NCI-H2227 (cell line): ENCODE data around the gene AZU1.
A peak's percentile ranks its signal among the peaks of the same experiment; 100 is the strongest.
"Not testable (repeated sequence)": the region's sequence is repeated elsewhere in the genome, so short reads cannot be mapped to it uniquely, and the experiment has no call there.

Experiments used
- DNase-seq: peaks from one replicate; lab custom pipeline; 2025; ENCODE audit not compliant: unreplicated experiment; lab: John Stamatoyannopoulos, UW

Gene AZU1

DNA sequence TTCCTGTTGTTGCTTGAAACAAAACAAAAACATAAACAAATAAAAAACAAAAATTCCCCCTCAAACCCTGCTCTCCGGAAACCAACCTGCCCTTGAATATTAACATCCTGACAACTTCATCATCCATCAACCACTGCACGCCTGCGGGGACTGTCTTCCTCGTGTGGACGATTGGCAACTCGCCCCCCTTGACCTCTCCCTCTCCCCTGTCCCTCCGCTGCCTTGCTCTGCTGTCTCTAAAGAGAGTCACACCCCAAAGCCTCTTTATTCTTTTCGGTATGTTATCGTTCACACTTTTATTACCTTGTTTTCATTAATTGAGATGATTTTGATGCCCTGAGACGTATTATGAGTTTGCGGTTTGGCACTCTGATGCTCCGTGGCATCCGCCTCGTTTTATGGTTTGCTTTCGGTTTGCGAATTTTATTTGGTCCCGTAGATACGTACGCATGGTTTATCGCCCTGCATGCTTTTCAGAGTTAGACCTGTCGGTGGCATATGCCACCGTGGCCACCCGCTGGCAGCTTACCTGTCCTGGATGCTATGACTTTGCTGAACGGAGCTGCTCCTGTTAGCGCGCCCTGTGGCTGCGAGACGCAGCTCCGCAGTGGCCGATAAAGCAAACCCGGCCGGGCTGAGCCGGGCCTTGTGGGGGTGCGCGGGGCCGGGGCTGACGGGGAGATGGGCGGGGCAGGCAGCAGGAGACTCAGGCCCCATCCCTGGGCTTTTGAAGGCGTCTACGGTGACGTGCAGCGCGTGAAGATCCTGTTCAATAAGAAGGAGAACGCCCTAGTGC lies 19.8 kb upstream of the AZU1 start:
- DNase-seq, result no peak

GRCh38 chr19:808423-808775 lies 19.2 kb upstream of the AZU1 start:
- DNase-seq, result no peak

- no peak for DNase-seq
Measured at GRCh38 chr19:810077-810855, 17.4 kb upstream of the AZU1 start.

DNA sequence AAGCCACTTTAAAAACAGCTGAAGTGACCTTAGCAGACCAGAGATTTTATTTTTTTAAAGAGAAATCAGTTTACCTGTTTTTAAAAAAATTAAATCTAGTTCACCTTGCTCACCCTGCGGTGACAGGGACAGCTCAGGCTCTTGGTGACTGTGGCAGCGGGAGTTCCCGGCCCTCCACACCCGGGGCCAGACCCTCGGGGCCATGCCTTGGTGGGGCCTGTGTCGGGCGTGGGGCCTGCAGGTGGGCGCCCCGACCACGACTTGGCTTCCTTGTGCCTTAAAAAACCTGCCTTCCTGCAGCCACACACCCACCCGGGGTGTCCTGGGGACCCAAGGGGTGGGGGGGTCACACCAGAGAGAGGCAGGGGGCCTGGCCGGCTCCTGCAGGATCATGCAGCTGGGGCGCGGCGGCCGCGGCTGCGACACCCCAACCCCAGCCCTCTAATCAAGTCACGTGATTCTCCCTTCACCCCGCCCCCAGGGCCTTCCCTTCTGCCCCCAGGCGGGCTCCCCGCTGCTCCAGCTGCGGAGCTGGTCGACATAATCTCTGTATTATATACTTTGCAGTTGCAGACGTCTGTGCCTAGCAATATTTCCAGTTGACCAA lies 16.7 kb upstream of the AZU1 start:
- no peak for DNase-seq

GRCh38 chr19:811506-812048 lies 16.1 kb upstream of the AZU1 start:
- no peak for DNase-seq

DNA sequence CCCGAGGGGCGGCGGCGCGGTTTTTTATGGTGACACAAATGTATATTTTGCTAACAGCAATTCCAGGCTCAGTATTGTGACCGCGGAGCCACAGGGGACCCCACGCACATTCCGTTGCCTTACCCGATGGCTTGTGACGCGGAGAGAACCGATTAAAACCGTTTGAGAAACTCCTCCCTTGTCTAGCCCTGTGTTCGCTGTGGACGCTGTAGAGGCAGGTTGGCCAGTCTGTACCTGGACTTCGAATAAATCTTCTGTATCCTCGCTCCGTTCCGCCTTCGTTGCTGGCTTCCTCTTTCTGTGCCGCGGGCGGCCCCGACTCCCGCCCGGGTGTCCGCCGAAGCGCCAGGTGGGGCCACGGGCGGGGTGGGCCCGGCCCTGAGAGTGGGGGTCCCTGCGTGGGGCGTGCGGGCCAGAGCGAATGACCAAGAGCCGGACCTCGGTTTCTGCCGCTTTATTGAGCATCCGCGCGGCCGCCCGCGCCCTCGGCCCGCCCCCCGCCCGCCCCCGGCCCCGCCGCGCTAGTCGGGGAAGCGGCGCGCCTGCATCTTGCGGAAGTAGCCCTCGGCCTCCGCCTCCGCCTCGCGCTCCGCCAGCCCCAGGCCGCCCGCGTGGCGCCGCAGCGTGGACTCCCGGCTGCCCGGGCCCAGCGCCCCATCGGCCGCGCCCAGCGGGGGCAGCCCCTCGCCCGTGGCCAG lies 15.4 kb upstream of the AZU1 start:
- DNase-seq, result no peak

- DNase-seq, result no peak
Measured at GRCh38 chr19:812747-813218, 14.9 kb upstream of the AZU1 start.

DNA sequence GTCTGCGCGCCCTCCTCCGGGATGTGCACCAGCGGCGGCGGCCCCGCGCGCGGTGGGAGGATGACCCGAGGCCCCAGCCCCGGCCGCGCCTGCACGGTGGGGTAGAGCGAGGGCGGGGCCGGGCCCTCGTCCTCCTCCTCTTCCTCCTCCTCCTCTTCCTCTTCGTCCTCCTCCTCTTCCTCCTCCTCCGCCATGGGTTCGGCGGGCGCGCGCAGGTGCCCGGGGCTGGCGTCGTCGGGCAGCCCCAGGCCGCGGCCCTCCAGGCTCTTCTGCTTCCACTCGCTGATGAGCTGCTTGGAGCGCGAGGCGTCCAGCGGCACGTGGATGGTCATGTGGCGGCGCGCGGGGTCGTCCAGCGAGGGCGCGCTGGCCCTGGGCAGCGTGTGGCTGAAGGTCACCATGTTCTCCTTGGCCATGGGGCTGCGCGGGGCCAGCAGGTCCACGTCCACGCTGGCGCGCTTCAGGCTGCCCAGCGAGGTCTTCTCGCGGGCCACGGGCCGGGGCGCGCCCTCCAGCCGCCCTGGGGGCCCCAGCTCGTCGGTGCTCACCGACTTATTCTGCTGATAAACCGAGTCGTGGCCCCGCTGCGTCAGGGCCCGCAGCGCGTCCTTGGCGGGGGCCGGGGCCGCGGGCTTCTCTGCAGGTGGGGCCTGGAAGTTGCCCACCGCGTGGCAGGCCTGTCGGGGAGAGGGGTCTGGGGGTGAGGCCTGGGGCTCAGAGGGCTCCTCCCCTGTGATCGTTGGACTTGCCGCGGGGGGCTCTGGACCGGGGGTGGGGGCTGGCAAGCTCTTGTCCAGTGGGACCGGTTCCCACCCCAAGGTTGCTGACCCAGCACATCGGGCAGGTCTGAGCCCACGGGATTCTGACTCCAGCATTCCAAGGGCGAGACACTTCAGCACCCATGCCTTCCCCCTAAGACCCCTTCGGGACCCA lies 14.2 kb upstream of the AZU1 start:
- DNase-seq, result no peak

DNA sequence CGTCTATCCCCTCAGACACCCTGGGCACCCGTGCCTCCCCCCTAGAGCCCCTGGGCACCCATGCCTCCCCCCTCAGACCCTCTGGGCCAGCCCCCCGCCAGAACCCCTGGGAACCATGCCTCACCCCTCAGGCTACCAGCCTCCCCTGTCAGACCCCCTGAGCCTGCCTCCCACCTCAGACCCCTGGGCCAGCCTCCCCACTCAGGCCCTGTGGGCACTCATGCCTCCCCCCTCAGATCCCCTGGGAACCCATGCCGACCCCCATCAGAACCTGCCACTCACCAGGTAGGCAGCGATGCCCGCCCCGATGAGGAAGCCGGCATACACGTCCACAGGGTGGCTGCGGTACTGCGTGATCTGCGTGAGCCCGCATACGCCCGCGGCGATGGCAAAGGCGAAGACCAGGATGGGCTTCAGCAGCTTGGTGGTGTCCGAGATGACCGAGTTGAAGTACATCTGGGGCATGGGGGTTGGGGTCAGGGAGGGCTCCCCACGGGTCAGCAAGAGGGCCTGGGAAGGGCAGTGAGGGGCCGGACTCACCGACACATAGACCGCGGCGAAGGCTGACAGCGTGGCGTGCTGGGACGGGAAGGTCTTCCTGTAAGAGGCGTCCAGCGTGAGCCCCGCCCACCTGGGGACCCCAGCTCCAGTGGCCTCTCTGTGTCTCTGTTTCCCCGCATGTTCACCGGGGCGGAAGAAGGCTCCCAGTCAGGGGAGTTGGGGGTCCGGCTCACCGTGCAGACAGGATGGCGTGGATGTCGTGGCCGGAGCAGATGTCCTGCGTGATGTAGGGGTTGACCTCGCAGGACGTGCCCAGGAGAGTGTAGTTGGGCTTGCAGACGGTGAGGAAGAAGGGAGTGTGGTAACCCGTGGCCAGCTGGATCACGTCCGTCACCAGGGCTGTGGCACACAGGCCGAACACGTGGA lies 13.2 kb upstream of the AZU1 start:
- DNase-seq, result no peak

- no peak for DNase-seq
Measured at GRCh38 chr19:815079-815774, 12.4 kb upstream of the AZU1 start.

DNA sequence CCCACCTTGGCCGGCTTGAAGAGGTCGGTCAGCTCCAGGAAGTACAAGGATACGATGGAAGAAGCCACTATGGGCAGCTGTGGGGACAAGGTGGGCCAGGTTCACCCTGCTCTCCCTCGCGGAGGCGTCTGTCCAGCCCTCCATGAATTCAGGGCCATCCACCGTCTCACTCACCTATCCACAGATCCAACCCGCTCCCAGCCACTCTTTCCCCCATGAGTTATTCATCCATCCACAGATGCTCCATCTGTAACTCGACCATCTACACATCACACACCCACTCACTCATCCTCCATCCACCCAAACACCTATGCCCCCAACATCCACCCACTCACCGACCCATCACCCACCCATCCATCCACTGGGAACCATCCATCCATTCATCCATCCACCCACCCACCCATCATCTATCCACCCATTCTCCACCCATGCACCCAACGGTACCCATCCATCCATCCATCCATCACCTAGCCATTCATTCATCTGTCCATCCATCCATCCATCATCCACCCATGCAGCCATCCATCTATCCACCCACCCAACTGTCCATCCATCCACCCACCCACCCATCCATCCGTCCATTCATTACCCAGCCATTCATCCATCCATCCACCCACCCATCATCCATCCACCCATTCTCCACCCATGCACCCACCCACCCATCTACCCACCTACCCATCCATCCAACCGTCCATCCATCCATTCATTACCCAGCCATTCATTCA lies 11.7 kb upstream of the AZU1 start:
- DNase-seq, result no peak

DNA sequence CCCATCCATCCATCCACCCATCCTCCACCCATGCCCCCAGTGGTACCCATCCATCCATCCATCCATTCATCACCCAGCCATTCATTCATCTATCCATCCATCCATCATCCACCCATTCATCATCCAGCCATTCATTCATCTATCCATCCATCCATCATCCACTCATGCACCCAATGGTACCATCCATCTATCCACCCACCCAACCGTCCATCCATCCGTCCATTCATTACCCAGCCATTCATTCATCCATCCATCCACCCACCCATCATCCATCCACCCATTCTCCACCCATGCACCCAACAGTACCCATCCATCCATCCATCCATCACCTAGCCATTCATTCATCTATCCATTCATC lies 11.2 kb upstream of the AZU1 start:
- no peak for DNase-seq

DNA sequence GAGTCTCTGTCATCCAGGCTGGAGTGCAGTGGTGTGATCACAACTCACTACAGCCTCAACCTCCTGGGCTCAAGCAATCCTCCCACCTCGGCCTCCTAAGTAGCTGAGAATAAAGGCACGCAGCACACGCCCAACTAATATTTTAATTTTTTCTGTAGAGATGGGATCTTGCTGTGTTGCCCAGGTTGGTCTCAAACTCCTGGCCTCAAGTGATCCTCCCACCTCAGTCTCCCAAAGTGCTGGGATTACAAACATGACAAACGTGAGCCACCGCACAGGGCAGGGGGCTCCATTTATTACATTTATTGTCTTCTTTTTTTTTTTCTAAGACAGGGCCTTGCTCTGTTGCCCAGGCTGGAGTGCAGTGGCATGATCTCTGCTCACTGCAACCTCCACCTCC lies 7.4 kb upstream of the AZU1 start:
- not testable (repeated sequence) for DNase-seq

GRCh38 chr19:821231-821824 lies 6.3 kb upstream of the AZU1 start:
- peak; percentile 15 for DNase-seq

DNA sequence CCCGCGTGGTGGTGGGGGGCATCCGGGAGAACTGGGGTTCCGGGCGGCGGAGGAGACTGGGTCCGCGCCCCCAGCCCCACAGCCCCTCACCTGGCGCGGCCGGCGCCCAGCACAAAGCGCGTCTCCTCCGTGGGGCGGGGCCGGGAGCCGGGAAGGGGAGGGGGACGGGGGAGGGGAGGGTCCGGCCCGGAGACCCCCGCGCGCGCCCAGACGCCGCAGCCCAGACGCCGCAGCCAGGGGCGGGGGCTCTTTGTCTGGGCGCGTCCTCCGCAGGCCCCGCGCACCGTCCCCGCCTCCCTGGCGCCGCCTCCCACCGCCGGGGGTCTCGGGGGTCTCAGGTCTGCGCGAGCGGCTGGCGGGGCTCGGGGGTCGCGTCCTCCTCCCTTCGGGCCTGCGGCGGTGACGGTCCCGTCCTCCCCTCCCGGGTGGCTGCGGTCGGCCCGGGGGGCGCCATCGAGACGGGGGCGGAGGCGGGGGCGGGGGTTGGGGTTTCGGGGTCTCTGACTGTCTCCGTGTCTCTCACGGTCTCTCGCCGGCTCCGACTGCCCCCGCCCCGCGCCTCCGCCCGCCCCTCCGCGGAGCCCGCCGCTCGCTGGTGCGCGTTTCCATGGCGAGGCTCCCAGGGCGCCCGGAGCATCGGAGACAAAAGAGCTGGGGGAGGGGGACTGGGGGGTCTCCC lies 5.7 kb upstream of the AZU1 start, which contains the start of gene PLPPR3:
PLPPR3 (minus strand) TSS at position 131 of the 679 bp plus-strand sequence. CDS start 396 bp downstream, outside the sequence.
- DNase-seq, result peak; percentile 76

DNA sequence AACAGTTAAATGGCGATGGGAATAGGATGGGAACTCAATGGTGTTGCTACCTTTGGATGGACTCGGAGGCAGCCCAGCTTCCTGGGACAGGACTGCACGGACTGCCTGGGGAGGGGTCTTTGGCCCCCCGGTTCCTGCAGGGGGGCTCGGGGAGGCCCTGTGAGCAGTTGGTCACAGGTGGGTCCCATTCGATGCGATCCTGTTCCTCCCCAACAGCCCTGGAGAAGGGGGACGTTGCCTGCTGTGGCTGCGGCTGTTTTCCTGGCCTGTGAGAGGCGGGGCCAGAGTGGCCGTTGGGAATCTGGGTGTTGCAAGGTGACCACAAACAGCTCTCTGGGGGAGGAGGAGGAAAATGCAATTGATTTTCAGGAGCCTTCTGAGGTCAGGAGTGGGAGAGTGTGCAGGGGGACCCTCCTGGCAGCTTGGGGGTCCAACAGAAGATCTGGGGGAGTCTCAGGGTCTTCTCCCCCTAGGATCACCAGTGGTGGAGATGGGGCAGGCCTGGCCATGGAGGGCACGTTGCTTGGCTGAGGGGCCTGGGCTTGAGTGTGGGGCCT lies 4.0 kb upstream of the AZU1 start:
- DNase-seq, result no peak
